ENCODE measurements around the gene ENTR1. TPM values are rescaled to one million over a fixed set of nuclear protein-coding genes. Genes with fewer than 3 reads are reported as not detected.

The ENTR1 gene
- total and polyA plus RNA-seq, 2 of the 4 experiments (the other 2 are of a cell fraction): 14.5 to 37.3 TPM

DNA sequence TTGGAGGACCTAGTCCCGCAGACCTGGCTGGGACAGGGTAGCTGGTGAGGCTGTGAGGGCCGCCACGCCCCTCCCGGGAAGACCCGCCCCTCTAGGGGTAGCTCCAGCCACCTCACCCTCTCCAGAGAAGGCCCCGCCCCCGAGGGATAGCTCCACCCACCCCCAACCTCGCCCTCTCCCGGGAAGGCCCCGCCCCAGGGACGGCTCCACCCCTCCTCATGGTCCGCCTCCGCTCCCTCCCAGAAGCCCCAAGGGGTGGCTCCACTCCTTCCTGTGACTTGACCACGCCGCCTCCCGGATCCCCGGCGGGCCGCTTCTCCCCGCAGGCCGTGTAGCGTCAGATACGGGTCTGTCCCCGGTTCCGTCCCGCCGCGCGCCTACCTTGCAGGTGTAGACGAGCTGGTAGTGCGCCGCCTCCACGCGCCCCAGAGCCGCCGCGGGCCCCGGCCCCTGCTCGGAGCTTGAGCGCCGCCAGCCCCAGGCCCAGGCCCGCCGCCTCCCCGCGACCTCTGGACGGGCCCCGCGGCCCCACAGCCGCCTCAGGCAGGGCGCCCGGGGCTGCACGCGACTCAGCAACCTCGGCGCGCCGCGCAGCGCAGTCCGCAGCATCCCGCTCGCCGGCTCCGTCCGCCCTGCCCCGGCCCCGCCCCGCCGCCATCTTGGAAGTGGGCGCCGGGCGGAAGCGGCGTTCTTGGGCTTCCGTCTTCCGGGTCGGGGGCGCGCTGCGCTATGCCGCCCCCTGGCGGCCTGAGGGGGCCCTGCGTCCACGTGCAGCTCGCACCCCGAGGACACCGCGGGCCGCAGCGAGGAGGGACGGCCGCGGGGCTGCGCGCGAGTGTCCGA is 47.1 kb downstream of the ENTR1 start, which contains the start of gene DNLZ (continued):
- TF ChIP-seq BHLHE40 (IDR thresholded peaks at IDR 0.05; ENCODE audit: low read depth, low read length) (peak; percentile 98), NFE2L2 (IDR thresholded peaks at IDR 0.05; ENCODE audit: low read depth, low read length) (no peak), CHD1 (IDR thresholded peaks at IDR 0.05; ENCODE audit: low read depth, low read length) (no peak), FOS (IDR thresholded peaks at IDR 0.05; ENCODE audit: low read depth, low read length) (no peak)

DNA sequence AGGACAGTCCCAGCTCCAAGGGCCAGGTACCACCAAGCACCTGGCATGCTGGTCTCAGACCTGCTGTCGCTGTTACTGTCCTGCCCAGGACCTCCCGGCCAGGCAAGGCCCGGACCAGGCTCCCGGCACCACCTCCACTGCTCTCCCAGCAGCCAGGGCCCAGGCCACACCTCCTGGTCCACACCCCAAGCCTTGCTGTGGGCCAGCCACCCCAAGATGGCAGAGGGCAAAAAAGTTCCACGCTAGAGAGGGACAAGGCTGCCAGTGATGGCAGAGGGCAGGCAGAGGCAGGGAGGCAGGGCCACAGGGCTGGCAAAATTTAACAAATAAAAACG is 48.0 kb downstream of the ENTR1 start:
- no peak for DNase-seq
- ChIA-PET POLR2A (ENCODE audit: unreplicated experiment) (interaction anchor here (0.5 to 0.8 kb wide), 3 partner anchors 33 to 39 kb away, joined by 3 to 4 read pairs (median 3); partner anchors contain the start of gene GPSM1), CTCF (interaction anchor here (0.6 to 1.6 kb wide), 5 partner anchors 10 to 50 kb away, joined by 3 to 8 read pairs (median 3); partner anchors contain the start of gene GPSM1)
- Histone ChIP-seq H4K20me1 (ENCODE audit: insufficient read depth, low read length) (no peaks in the 10 kb centered on the region; the same call in 1 of the 2 replicates), H2AK5ac (ENCODE audit: low read depth, low read length) (peak overlapping the region; percentile 90; the same call in 1 of the 2 replicates), H4K91ac (ENCODE audit: insufficient read depth, low read depth, low read length) (peak overlapping the region; percentile 84), H3K18ac (ENCODE audit: low read depth, low read length) (no peak overlapping the region), H2BK5ac (ENCODE audit: low read depth, low read length, poor library complexity, severe bottlenecking) (peak overlapping the region; percentile 84), H3K4me3 (ENCODE audit: insufficient read depth, low read depth, low read length) (no peak overlapping the region), H4K8ac (ENCODE audit: low read depth in 2 of 2, low read length in 2 of 2) (peak overlapping the region; percentile 46 to 70; a peak in 2 of 4 replicates), H3K56ac (ENCODE audit: extremely low read depth, insufficient read depth, low read length) (no peak overlapping the region), H3K9me3 (ENCODE audit: control insufficient read depth, insufficient read depth, low read length) (no peaks in the 10 kb centered on the region), H2BK20ac (ENCODE audit: low read depth, low read length) (peak overlapping the region; percentile 4), H2AFZ (replicated peaks; ENCODE audit: low read length, poor library complexity) (no peak overlapping the region), H3K27me3 (ENCODE audit: control insufficient read depth, insufficient read depth, low read length) (no peaks in the 10 kb centered on the region), H3K36me3 (ENCODE audit: control insufficient read depth, insufficient read depth, low read length) (peaks cover 16% of the 10 kb centered on the region; the same call in 1 of the 2 replicates), H2BK120ac (ENCODE audit: low read depth, low read length) (peak overlapping the region; percentile 26; the same call in 1 of the 2 replicates), H3K4ac (ENCODE audit: low read depth, low read length) (peak overlapping the region; percentile 94), H3K9me1 (ENCODE audit: insufficient read depth, low read length) (peaks cover 6% of the 10 kb centered on the region), H3K9ac (ENCODE audit: low read depth, low read length) (no peak overlapping the region), H3K79me1 (ENCODE audit: low read depth in 1 of 2, low read length in 2 of 2) (peaks cover 3 to 31% of the 10 kb centered on the region in 2 experiments; a peak in 3 of 4 replicates), H3K14ac (replicated peaks; ENCODE audit: low read depth, low read length) (peak overlapping the region; percentile 20), H3K4me1 (ENCODE audit: control insufficient read depth, insufficient read depth, low read length) (peaks cover 29% of the 10 kb centered on the region), H3K27ac (ENCODE audit: insufficient read depth, low read length) (peak overlapping the region; percentile 28; the same call in 1 of the 2 replicates), H3K23ac (ENCODE audit: low read depth, low read length) (no peak overlapping the region), H3K4me2 (ENCODE audit: low read depth, low read length) (no peak overlapping the region; the same call in 1 of the 2 replicates), H2BK15ac (ENCODE audit: low read depth, low read length) (no peak overlapping the region), H2AK9ac (replicated peaks; ENCODE audit: low read depth, low read length, poor library complexity) (peak overlapping the region; percentile 76), H4K5ac (ENCODE audit: low read depth, low read length) (peak overlapping the region; percentile 35; the same call in 1 of the 2 replicates)
- no CpG with 5 or more reads among the region's 6 CpGs for WGBS, 2 experiments (ENCODE audit: extremely low coverage in 2 of 2, insufficient read length in 1 of 2)
- in situ Hi-C loops (cut with MboI; ENCODE audit: low sequenced_read_pairs) (no loop called here), dilution Hi-C loops (cut with HindIII; ENCODE audit: low sequenced_read_pairs, unreplicated experiment) (no loop called here), intact Hi-C loops (cut with micrococcal nuclease) (no loop called here)
- ATAC-seq (ENCODE audit: low read depth): no peak
- no peak for TF ChIP-seq SMC3 (IDR thresholded peaks at IDR 0.05; ENCODE audit: low read depth, low read length)
- TF ChIP-seq POLR2A (IDR thresholded peaks at IDR 0.05; ENCODE audit: low read depth, low read length): peak; percentile 40
- BruUV-seq (replicated peaks): no TSS peak

Measured in IMR-90 (cell line).